WERI-Rb-1 (cell line): ENCODE measurements around the gene GSE1.

Experiments used
- DNase-seq: peaks from one replicate; pipeline ENCODE4 v3.0.0-alpha.2; 2020
- H3K27ac ChIP-seq: fragments of 250-450 bp; sonication (Bioruptor Pico); 2 replicates; pipeline ENCODE4 v1.5.1; 2020; ENCODE audit warnings: mild to moderate bottlenecking, moderate library complexity
- H3K27me3 ChIP-seq: fragments of 250-450 bp; sonication (Bioruptor Pico); 2 replicates; pipeline ENCODE4 v1.5.1; 2021; ENCODE audit warnings: mild to moderate bottlenecking, low read depth, moderate library complexity; ENCODE audit not compliant: insufficient read depth, severe bottlenecking
- H3K36me3 ChIP-seq: fragments of 250-450 bp; sonication (Bioruptor Pico); 2 replicates; pipeline ENCODE4 v1.5.1; 2020; ENCODE audit warnings: mild to moderate bottlenecking, moderate library complexity
- H3K4me3 ChIP-seq: 2 replicates; pipeline ENCODE4 v1.5.1; 2011; ENCODE audit warnings: low read depth, mild to moderate bottlenecking, control low read depth, low read length
- H3K9me3 ChIP-seq: fragments of 250-450 bp; sonication (Bioruptor Pico); 2 replicates; pipeline ENCODE4 v1.5.1; 2021; ENCODE audit warnings: mild to moderate bottlenecking, moderate library complexity; ENCODE audit not compliant: severe bottlenecking
- TF ChIP-seq, protein P1 (sequence below): IDR thresholded peaks from 2 replicates; pipeline ENCODE4 v1.5.1; 2011; ENCODE audit warnings: low read depth, mild to moderate bottlenecking, control low read depth, inconsistent platforms, low read length

Gene GSE1

GRCh38 chr16:85642762-85643358, 29.7 kb downstream of the GSE1 start:
- Histone ChIP-seq H3K4me3 (no peak overlapping the region), H3K27ac (peak overlapping the region; percentile 53), H3K27me3 (no peaks in the 10 kb centered on the region), H3K9me3 (no peaks in the 10 kb centered on the region), H3K36me3 (peaks cover 34% of the 10 kb centered on the region)
- TF ChIP-seq, protein P1, sequence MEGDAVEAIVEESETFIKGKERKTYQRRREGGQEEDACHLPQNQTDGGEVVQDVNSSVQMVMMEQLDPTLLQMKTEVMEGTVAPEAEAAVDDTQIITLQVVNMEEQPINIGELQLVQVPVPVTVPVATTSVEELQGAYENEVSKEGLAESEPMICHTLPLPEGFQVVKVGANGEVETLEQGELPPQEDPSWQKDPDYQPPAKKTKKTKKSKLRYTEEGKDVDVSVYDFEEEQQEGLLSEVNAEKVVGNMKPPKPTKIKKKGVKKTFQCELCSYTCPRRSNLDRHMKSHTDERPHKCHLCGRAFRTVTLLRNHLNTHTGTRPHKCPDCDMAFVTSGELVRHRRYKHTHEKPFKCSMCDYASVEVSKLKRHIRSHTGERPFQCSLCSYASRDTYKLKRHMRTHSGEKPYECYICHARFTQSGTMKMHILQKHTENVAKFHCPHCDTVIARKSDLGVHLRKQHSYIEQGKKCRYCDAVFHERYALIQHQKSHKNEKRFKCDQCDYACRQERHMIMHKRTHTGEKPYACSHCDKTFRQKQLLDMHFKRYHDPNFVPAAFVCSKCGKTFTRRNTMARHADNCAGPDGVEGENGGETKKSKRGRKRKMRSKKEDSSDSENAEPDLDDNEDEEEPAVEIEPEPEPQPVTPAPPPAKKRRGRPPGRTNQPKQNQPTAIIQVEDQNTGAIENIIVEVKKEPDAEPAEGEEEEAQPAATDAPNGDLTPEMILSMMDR: no peak
- DNase-seq: peak; percentile 46

- TF ChIP-seq, protein P1: no peak
- H3K27ac ChIP-seq: peak overlapping the region; percentile 53; the same call in 1 of the 2 replicates
- no peak overlapping the region for H3K4me3 ChIP-seq
- H3K36me3 ChIP-seq: peaks cover 37% of the 10 kb centered on the region
- no peak for DNase-seq
- no peaks in the 10 kb centered on the region for H3K27me3 ChIP-seq
- no peaks in the 10 kb centered on the region for H3K9me3 ChIP-seq
Measured at GRCh38 chr16:85643631-85644030, 30.5 kb downstream of the GSE1 start.

DNA sequence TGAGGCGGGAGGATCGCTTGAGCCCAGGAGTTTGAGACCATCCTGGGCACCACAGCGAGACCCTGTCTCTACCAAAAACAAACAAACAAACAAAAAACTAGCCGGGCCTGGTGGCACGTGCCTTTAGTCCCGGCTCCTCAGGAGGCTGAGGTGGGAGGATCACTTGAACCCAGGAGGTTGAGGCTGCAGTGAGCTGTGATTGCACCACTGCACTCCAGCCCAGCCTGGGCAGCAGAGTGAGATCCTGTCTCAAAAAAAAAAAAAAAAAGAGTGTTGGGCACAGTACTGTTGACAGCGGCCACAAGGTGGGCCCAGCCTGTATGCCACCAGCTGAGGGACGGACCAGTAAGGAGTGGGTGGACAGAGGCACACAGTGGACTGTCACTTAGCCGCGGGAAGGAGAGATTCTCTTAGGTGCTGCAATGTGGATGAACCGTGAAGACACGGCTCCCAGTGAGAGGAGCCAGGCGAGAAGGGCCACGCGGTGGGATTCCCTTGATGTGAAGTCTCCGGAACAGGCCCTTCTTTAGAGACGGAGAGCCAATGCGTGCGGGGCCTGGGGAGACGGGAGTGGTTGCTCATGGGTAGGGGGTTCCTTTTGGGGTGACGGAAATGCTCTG, 31.1 kb downstream of the GSE1 start:
- TF ChIP-seq, protein P1: no peak
- Histone ChIP-seq H3K27me3 (no peaks in the 10 kb centered on the region), H3K27ac (no peak overlapping the region), H3K36me3 (peaks cover 41% of the 10 kb centered on the region), H3K4me3 (no peak overlapping the region), H3K9me3 (no peaks in the 10 kb centered on the region)
- DNase-seq: no peak

DNA sequence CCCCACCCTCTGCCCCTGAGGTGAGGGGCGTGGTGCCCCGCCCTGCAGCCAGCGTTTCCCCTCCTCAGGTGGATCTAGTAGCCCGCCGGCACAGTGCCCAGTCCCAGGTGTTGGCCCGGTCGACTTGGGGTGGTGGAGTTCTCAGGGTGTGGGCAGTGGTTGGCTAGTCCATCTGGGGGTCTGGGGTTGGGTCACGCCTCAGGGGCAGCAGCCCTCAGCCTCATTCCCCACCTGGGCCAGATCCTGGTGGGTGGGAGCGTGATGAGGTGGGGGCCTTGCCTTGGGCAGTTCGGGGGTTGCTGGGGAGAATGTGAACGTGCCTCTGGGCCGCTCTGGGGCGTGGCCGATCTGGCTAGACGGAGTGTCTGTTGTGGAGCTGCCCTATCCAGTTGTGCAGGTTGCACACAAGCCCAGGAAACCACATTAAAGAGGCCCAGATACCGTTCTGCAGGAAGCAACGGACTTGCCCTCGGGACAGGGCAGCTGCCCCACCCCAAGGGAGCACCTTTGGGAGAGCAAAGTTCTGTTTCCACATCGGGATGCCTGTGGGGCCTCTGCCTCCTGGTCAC, 32.0 kb downstream of the GSE1 start:
- Histone ChIP-seq H3K27ac (no peak overlapping the region), H3K27me3 (no peaks in the 10 kb centered on the region), H3K4me3 (no peak overlapping the region), H3K9me3 (no peaks in the 10 kb centered on the region), H3K36me3 (peaks cover 43% of the 10 kb centered on the region)
- TF ChIP-seq, protein P1: no peak
- DNase-seq: no peak

GRCh38 chr16:85646358-85646907, 33.3 kb downstream of the GSE1 start:
- peaks cover 45% of the 10 kb centered on the region for H3K36me3 ChIP-seq
- TF ChIP-seq, protein P1: no peak
- no peaks in the 10 kb centered on the region for H3K27me3 ChIP-seq
- peak overlapping the region; percentile 16; the same call in 1 of the 2 replicates for H3K27ac ChIP-seq
- H3K9me3 ChIP-seq: no peaks in the 10 kb centered on the region
- DNase-seq: no peak
- H3K4me3 ChIP-seq: no peak overlapping the region
